Liver (tissue), 9 donors: Measurements from ENCODE around the gene PARVB. TPM values are rescaled to one million over a fixed set of nuclear protein-coding genes. Genes with fewer than 3 reads are reported as not detected.
"Not testable (repeated sequence)": the region's sequence is repeated elsewhere in the genome, so short reads cannot be mapped to it uniquely, and the experiment has no call there.

ENCODE experiments used
- DNase-seq: peaks from one replicate; pipeline ENCODE4 v3.0.0-alpha.2; 2017; ENCODE audit warnings: low spot score
- H3K27ac ChIP-seq, 2 donors: one replicate each; pipeline ENCODE4 v1.7.0; 2013; ENCODE audit warnings: inconsistent platforms in 2 of 2, low read length in 2 of 2, control low read depth in 1 of 2, low read depth in 1 of 2, mild to moderate bottlenecking in 1 of 2
- H3K27me3 ChIP-seq, 4 donors: one replicate each; pipeline versions ENCODE4 v1.6.1 to v1.7.0; 2013; ENCODE audit warnings: low read length in 3 of 4, inconsistent platforms in 1 of 4, mild to moderate bottlenecking in 1 of 4, moderate library complexity in 1 of 4; ENCODE audit not compliant: control insufficient read depth in 4 of 4, insufficient read depth in 4 of 4
- H3K36me3 ChIP-seq, 4 donors: one replicate each; pipeline versions ENCODE4 v1.6.1 to v1.7.0; 2013; ENCODE audit warnings: low read length in 3 of 4, mild to moderate bottlenecking in 3 of 4, low read depth in 1 of 4, moderate library complexity in 1 of 4; ENCODE audit not compliant: control insufficient read depth in 4 of 4, insufficient read depth in 3 of 4
- H3K4me1 ChIP-seq, 4 donors: one replicate each; pipeline versions ENCODE4 v1.6.1 to v1.7.0; 2013; ENCODE audit warnings: low read length in 3 of 4, mild to moderate bottlenecking in 3 of 4, moderate library complexity in 1 of 4; ENCODE audit not compliant: control insufficient read depth in 4 of 4, insufficient read depth in 4 of 4
- H3K4me3 ChIP-seq, 3 donors: one replicate each; pipeline versions ENCODE4 v1.6.1 to v1.7.0; 2013; ENCODE audit warnings: low read length in 3 of 3, control low read depth in 1 of 3, low read depth in 1 of 3, mild to moderate bottlenecking in 1 of 3
- H3K9ac ChIP-seq, 2 donors: one replicate each; pipeline ENCODE4 v1.7.0; 2013; ENCODE audit warnings: low read length in 2 of 2, mild to moderate bottlenecking in 2 of 2, moderate library complexity in 2 of 2, control low read depth in 1 of 2, low read depth in 1 of 2
- H3K9me3 ChIP-seq, 4 donors: one replicate each; pipeline versions ENCODE4 v1.6.1 to v1.7.0; 2013; ENCODE audit warnings: low read length in 3 of 4; ENCODE audit not compliant: control insufficient read depth in 4 of 4
- ATF3 ChIP-seq: IDR thresholded peaks from 2 replicates; pipeline ENCODE4 v1.6.1; 2016; ENCODE audit warnings: antibody characterized with exemption
- EGR1 ChIP-seq, 2 donors: IDR thresholded peaks; 2 replicates each; pipeline ENCODE4 v1.6.1; 2016 to 2018; ENCODE audit warnings: antibody characterized with exemption in 2 of 2, low read depth in 2 of 2
- FOXA1 ChIP-seq: IDR thresholded peaks from 2 replicates; pipeline ENCODE4 v1.6.1; 2016; ENCODE audit warnings: antibody characterized with exemption
- FOXA2 ChIP-seq: IDR thresholded peaks from 2 replicates; pipeline ENCODE4 v1.6.1; 2016; ENCODE audit warnings: antibody characterized with exemption
- GABPA ChIP-seq, 2 donors: IDR thresholded peaks in 1 of 2; conservative IDR thresholded peaks in 1 of 2; 2 replicates each; pipeline ENCODE4 v1.6.1; 2016; ENCODE audit warnings: antibody characterized with exemption in 2 of 2, mild to moderate bottlenecking in 1 of 2, moderate library complexity in 1 of 2
- HNF4A ChIP-seq, 2 donors: conservative IDR thresholded peaks; 2 replicates each; pipeline ENCODE4 v1.6.1; 2016; ENCODE audit warnings: antibody characterized with exemption in 2 of 2, mild to moderate bottlenecking in 2 of 2
- HNF4G ChIP-seq: IDR thresholded peaks from 2 replicates; pipeline ENCODE4 v1.6.1; 2016; ENCODE audit warnings: antibody characterized with exemption
- JUND ChIP-seq, 2 donors: IDR thresholded peaks; 2 replicates each; pipeline ENCODE4 v1.6.1; 2016; ENCODE audit warnings: antibody characterized with exemption in 2 of 2
- RAD21 ChIP-seq, 2 donors: IDR thresholded peaks; 2 replicates each; pipeline ENCODE4 v1.6.1; 2016; ENCODE audit warnings: antibody characterized with exemption in 2 of 2, mild to moderate bottlenecking in 2 of 2
- RXRA ChIP-seq, 2 donors: IDR thresholded peaks; 2 replicates each; pipeline ENCODE4 v1.6.1; 2017 to 2018; ENCODE audit warnings: antibody characterized with exemption in 2 of 2, mild to moderate bottlenecking in 1 of 2
- SP1 ChIP-seq: IDR thresholded peaks from 2 replicates; pipeline ENCODE4 v1.6.1; 2018; ENCODE audit warnings: antibody characterized with exemption, mild to moderate bottlenecking
- TAF1 ChIP-seq: conservative IDR thresholded peaks from 2 replicates; pipeline ENCODE4 v1.6.1; 2016; ENCODE audit warnings: antibody characterized with exemption, mild to moderate bottlenecking
- YY1 ChIP-seq: IDR thresholded peaks from 2 replicates; pipeline ENCODE4 v1.6.1; 2016; ENCODE audit warnings: antibody characterized with exemption, mild to moderate bottlenecking
- ZBTB33 ChIP-seq: IDR thresholded peaks from 2 replicates; pipeline ENCODE4 v1.6.1; 2016; ENCODE audit warnings: antibody characterized with exemption
- WGBS: extraction: QIAGEN DNeasy Blood & Tissue Kit; methylation state at CpG from one replicate; pipeline ENCODE4 v1.1.7; 2013; 5-methylcytosine and 5-hydroxymethylcytosine counted together
- polyA plus RNA-seq, 2 donors: library from polyadenylated mRNA; stranded (reverse) in 1 of 2; unstranded in 1 of 2; fragments of 200-250 nt in 1 of 2; fragments of >200 nt in 1 of 2; fragmentation: Nextera tagmentation in 1 of 2; extraction: Ambion mirVana in 1 of 2; gene quantifications; one replicate each; pipeline versions ENCODE4 v1.2.1 to v1.2.3, GENCODE V29; 2013 to 2015
- total RNA-seq, 2 donors: library from RNA; depleted of rRNA; stranded (reverse); fragments of >200 nt; gene quantifications; one replicate each; pipeline ENCODE4 v1.2.3, GENCODE V29; 2014
- TF ChIP-seq, protein P1 (sequence below): IDR thresholded peaks from 2 replicates; pipeline ENCODE4 v1.6.1; 2016; ENCODE audit warnings: antibody characterized with exemption
- TF ChIP-seq, protein P2 (sequence below): fragments of 150-350 bp; IDR thresholded peaks from 2 replicates; pipeline ENCODE4 v1.5.1; 2017; ENCODE audit warnings: improper control_type of control experiment, low read depth, low read length; ENCODE audit not compliant: missing input control
- donor health status: healthy.
- donor health status: healthy.
- donor health status: healthy.
- donor health status: healthy.
- donor health status: healthy.

Gene PARVB
- total and polyA plus RNA-seq, 4 donors: 3.2 to 55.5 (median 17.7) TPM

GRCh38 chr22:44109416-44109815 is 85.3 kb downstream of the PARVB start:
- Histone ChIP-seq H3K36me3 (peaks cover 0 to 2% (median 0%) of the 10 kb centered on the region in 4 donors), H3K9ac (no peak overlapping the region), H3K9me3 (no peaks in the 10 kb centered on the region), H3K4me3 (no peak overlapping the region), H3K4me1 (no peaks in the 10 kb centered on the region), H3K27me3 (no peaks in the 10 kb centered on the region), H3K27ac (no peak overlapping the region)
- TF ChIP-seq EGR1 (IDR thresholded peaks at IDR 0.05; ENCODE audit: low read depth in 2 of 2) (no peak), RXRA (IDR thresholded peaks at IDR 0.05) (no peak), FOXA2 (no peak), RAD21 (IDR thresholded peaks at IDR 0.05) (no peak), FOXA1 (no peak)
- TF ChIP-seq, protein P1, sequence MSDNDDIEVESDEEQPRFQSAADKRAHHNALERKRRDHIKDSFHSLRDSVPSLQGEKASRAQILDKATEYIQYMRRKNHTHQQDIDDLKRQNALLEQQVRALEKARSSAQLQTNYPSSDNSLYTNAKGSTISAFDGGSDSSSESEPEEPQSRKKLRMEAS: no peak
- 98% methylated on average over 4 of the region's 4 CpGs for WGBS
- DNase-seq: no peak

- not testable (repeated sequence) for H3K4me1 ChIP-seq, DNase-seq, H3K27ac ChIP-seq, H3K27me3 ChIP-seq, H3K36me3 ChIP-seq, H3K9me3 ChIP-seq, H3K9ac ChIP-seq, H3K4me3 ChIP-seq
- 98% methylated on average over 6 of the region's 6 CpGs for WGBS
Measured at GRCh38 chr22:44110656-44111055, 86.6 kb downstream of the PARVB start.

DNA sequence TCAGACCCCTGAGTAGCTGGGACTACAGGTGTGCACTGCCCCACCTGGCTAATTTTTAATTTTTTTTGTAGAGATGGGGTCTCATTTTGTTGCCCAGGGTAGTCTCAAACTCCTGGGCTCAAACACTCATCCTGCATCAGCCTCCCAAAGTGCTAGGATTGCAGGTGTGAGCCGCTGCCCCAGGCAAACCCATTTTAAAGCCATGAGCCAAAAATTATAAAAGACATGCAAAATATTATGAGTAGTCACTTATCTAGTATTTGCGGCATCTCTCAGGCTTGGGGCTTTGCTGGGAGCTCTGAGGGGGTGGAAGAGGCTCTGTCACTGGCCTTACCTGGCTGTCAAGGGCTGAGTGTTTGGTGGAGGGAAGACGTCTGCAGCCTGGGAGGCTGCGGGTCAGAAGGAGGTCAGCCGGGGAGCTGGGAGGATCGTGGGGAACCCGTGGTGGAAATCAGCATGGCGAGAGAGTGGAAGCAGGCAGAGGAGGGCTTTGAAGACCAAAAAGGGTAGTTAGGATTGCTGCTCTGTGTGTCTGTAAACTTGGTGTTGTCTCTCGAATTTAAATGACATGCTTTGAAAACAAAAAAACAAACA is 87.6 kb downstream of the PARVB start:
- no peak for DNase-seq
- TF ChIP-seq EGR1 (IDR thresholded peaks at IDR 0.05; ENCODE audit: low read depth in 2 of 2) (no peak), YY1 (no peak), TAF1 (no peak), SP1 (no peak), HNF4G (no peak), ATF3 (no peak)
- Histone ChIP-seq H3K9ac (no peak overlapping the region), H3K4me3 (no peak overlapping the region), H3K4me1 (no peaks in the 10 kb centered on the region), H3K36me3 (peaks cover 0 to 2% (median 0%) of the 10 kb centered on the region in 4 donors), H3K27me3 (no peaks in the 10 kb centered on the region), H3K27ac (no peak overlapping the region), H3K9me3 (no peaks in the 10 kb centered on the region)
- 85% methylated on average over 9 of the region's 9 CpGs for WGBS

DNA sequence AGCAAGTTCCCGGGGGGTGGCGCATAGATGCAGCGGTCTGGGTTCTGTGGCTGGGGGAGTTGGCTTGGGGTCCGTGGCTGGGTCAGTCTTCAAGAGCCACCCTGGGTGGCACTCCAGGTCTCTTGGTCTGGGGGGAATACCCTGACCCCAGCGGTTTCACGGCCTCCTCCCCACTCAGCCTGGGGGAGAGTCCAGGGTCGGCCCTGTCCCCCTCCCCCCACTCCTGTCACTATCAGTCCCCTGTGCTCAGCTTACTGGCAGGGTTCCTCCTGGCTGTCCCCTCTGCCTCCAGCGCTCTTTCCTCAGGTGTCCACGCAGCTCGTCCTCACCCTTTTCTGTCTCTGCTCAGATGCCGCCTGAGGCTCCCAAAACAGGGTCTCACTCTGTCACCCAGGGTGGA is 88.1 kb downstream of the PARVB start:
- Histone ChIP-seq H3K4me1 (no peaks in the 10 kb centered on the region), H3K27me3 (no peaks in the 10 kb centered on the region), H3K27ac (no peak overlapping the region), H3K4me3 (no peak overlapping the region), H3K9ac (no peak overlapping the region), H3K36me3 (peaks cover 0 to 2% (median 0%) of the 10 kb centered on the region in 4 donors), H3K9me3 (no peaks in the 10 kb centered on the region)
- DNase-seq: no peak
- TF ChIP-seq FOXA2: no peak
- TF ChIP-seq SP1: no peak
- no peak for TF ChIP-seq TAF1
- no peak for TF ChIP-seq ZBTB33
- TF ChIP-seq ATF3: no peak
- no peak for TF ChIP-seq GABPA (IDR thresholded peaks at IDR 0.05 in 1 of 2, conservative IDR thresholded peaks at IDR 0.05 in 1 of 2)
- no peak for TF ChIP-seq JUND (IDR thresholded peaks at IDR 0.05)
- no peak for TF ChIP-seq RAD21 (IDR thresholded peaks at IDR 0.05)
- no peak for TF ChIP-seq HNF4A (conservative IDR thresholded peaks at IDR 0.05)
- TF ChIP-seq, protein P2, sequence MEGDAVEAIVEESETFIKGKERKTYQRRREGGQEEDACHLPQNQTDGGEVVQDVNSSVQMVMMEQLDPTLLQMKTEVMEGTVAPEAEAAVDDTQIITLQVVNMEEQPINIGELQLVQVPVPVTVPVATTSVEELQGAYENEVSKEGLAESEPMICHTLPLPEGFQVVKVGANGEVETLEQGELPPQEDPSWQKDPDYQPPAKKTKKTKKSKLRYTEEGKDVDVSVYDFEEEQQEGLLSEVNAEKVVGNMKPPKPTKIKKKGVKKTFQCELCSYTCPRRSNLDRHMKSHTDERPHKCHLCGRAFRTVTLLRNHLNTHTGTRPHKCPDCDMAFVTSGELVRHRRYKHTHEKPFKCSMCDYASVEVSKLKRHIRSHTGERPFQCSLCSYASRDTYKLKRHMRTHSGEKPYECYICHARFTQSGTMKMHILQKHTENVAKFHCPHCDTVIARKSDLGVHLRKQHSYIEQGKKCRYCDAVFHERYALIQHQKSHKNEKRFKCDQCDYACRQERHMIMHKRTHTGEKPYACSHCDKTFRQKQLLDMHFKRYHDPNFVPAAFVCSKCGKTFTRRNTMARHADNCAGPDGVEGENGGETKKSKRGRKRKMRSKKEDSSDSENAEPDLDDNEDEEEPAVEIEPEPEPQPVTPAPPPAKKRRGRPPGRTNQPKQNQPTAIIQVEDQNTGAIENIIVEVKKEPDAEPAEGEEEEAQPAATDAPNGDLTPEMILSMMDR: no peak
- WGBS: 95% methylated on average over 11 of the region's 11 CpGs
